ENCODE data around the gene ITPRIPL2.

ITPRIPL2 gene

GRCh38 chr16:19089410-19089955 lies 24.3 kb upstream of the ITPRIPL2 start:
- no peak overlapping the region for H3K4me3 ChIP-seq (ENCODE audit: low read length, poor library complexity, severe bottlenecking)
- H3K4me2 ChIP-seq (ENCODE audit: low read depth, low read length, poor library complexity, severe bottlenecking), result no peak overlapping the region
- no peaks in the 10 kb centered on the region for H3K9me3 ChIP-seq (ENCODE audit: insufficient read depth, low read depth, low read length)
- H3K9ac ChIP-seq (ENCODE audit: low read depth, low read length, poor library complexity, severe bottlenecking), result no peak overlapping the region
- H3K9me2 ChIP-seq (replicated peaks; ENCODE audit: low read depth, low read length), result no peaks in the 10 kb centered on the region
- H3K4me1 ChIP-seq (ENCODE audit: insufficient read depth, low read length, poor library complexity, severe bottlenecking), result no peaks in the 10 kb centered on the region
- H2AFZ ChIP-seq (ENCODE audit: low read length), result no peak overlapping the region
- H3F3A ChIP-seq (ENCODE audit: low read depth), result no peaks in the 10 kb centered on the region
- H3K79me2 ChIP-seq (ENCODE audit: insufficient read depth, low read length), result no peaks in the 10 kb centered on the region
- no peaks in the 10 kb centered on the region for H4K20me1 ChIP-seq (ENCODE audit: insufficient read depth, low read length, poor library complexity, severe bottlenecking)
- no peaks in the 10 kb centered on the region for H3K36me3 ChIP-seq (ENCODE audit: insufficient read depth, low read length)
- no peaks in the 10 kb centered on the region for H3K27me3 ChIP-seq (ENCODE audit: insufficient read depth, low read length, poor library complexity, severe bottlenecking)
- TF ChIP-seq EZH2phosphoT487 (IDR thresholded peaks at IDR 0.05; ENCODE audit: borderline replicate concordance), result no peak
- no peak for TF ChIP-seq CTCF (conservative IDR thresholded peaks at IDR 0.05; ENCODE audit: low read length)

- Histone ChIP-seq H3K4me2 (ENCODE audit: low read depth, low read length, poor library complexity, severe bottlenecking) (no peak overlapping the region), H3K9me3 (ENCODE audit: insufficient read depth, low read depth, low read length) (no peaks in the 10 kb centered on the region), H3K4me1 (ENCODE audit: insufficient read depth, low read length, poor library complexity, severe bottlenecking) (no peaks in the 10 kb centered on the region), H2AFZ (ENCODE audit: low read length) (no peak overlapping the region), H4K20me1 (ENCODE audit: insufficient read depth, low read length, poor library complexity, severe bottlenecking) (no peaks in the 10 kb centered on the region), H3K9me2 (replicated peaks; ENCODE audit: low read depth, low read length) (no peaks in the 10 kb centered on the region), H3K36me3 (ENCODE audit: insufficient read depth, low read length) (no peaks in the 10 kb centered on the region), H3K27me3 (ENCODE audit: insufficient read depth, low read length, poor library complexity, severe bottlenecking) (no peaks in the 10 kb centered on the region), H3K4me3 (ENCODE audit: low read length, poor library complexity, severe bottlenecking) (no peak overlapping the region), H3K79me2 (ENCODE audit: insufficient read depth, low read length) (no peaks in the 10 kb centered on the region), H3F3A (ENCODE audit: low read depth) (no peaks in the 10 kb centered on the region), H3K9ac (ENCODE audit: low read depth, low read length, poor library complexity, severe bottlenecking) (no peak overlapping the region)
- TF ChIP-seq EZH2phosphoT487 (IDR thresholded peaks at IDR 0.05; ENCODE audit: borderline replicate concordance) (no peak), CTCF (conservative IDR thresholded peaks at IDR 0.05; ENCODE audit: low read length) (no peak)
Measured at GRCh38 chr16:19090916-19091315, 22.8 kb upstream of the ITPRIPL2 start.

GRCh38 chr16:19092653-19093410 lies 20.9 kb upstream of the ITPRIPL2 start:
- Histone ChIP-seq H3K79me2 (ENCODE audit: insufficient read depth, low read length) (no peaks in the 10 kb centered on the region), H4K20me1 (ENCODE audit: insufficient read depth, low read length, poor library complexity, severe bottlenecking) (no peaks in the 10 kb centered on the region), H3K27me3 (ENCODE audit: insufficient read depth, low read length, poor library complexity, severe bottlenecking) (no peaks in the 10 kb centered on the region), H3K36me3 (ENCODE audit: insufficient read depth, low read length) (no peaks in the 10 kb centered on the region), H3K4me3 (ENCODE audit: low read length, poor library complexity, severe bottlenecking) (no peak overlapping the region), H3F3A (ENCODE audit: low read depth) (no peaks in the 10 kb centered on the region), H3K4me2 (ENCODE audit: low read depth, low read length, poor library complexity, severe bottlenecking) (no peak overlapping the region), H2AFZ (ENCODE audit: low read length) (no peak overlapping the region), H3K4me1 (ENCODE audit: insufficient read depth, low read length, poor library complexity, severe bottlenecking) (no peaks in the 10 kb centered on the region), H3K9me2 (replicated peaks; ENCODE audit: low read depth, low read length) (no peaks in the 10 kb centered on the region), H3K9ac (ENCODE audit: low read depth, low read length, poor library complexity, severe bottlenecking) (no peak overlapping the region), H3K9me3 (ENCODE audit: insufficient read depth, low read depth, low read length) (no peaks in the 10 kb centered on the region)
- no peak for TF ChIP-seq EZH2phosphoT487 (IDR thresholded peaks at IDR 0.05; ENCODE audit: borderline replicate concordance)
- no peak for TF ChIP-seq CTCF (conservative IDR thresholded peaks at IDR 0.05; ENCODE audit: low read length)

All from Loucy (cell line).